ENCODE measurements around the gene CDKAL1. TPM values are rescaled to one million over a fixed set of nuclear protein-coding genes. Genes with fewer than 3 reads are reported as not detected.
A peak's percentile ranks its signal among the peaks of the same experiment; 100 is the strongest.
"Not testable (repeated sequence)": the region's sequence is repeated elsewhere in the genome, so short reads cannot be mapped to it uniquely, and the experiment has no call there.

CDKAL1 gene
- total RNA-seq, 1 donor from 2014 or later, result 11.8 TPM

- DNase-seq (ENCODE audit: low read depth), result peak; percentile 63
Observed at GRCh38 chr6:20827798-20828197, 293.5 kb downstream of the CDKAL1 start.

- DNase-seq (ENCODE audit: low read depth), result no peak
Observed at GRCh38 chr6:20830576-20830975, 296.3 kb downstream of the CDKAL1 start.

GRCh38 chr6:20831251-20831650, 297.0 kb downstream of the CDKAL1 start:
- not testable (repeated sequence) for DNase-seq (ENCODE audit: low read depth)

- no peak for DNase-seq (ENCODE audit: low read depth)
Observed at GRCh38 chr6:20833881-20834515, 299.7 kb downstream of the CDKAL1 start.

- DNase-seq (ENCODE audit: low read depth), result no peak
Observed at GRCh38 chr6:20835315-20836010, 301.2 kb downstream of the CDKAL1 start.

- DNase-seq (ENCODE audit: low read depth), result no peak
Observed at GRCh38 chr6:20837189-20837588, 302.9 kb downstream of the CDKAL1 start.

- DNase-seq (ENCODE audit: low read depth), result no peak
Observed at GRCh38 chr6:20838113-20838512, 303.9 kb downstream of the CDKAL1 start.

- DNase-seq (ENCODE audit: low read depth), result no peak
Observed at GRCh38 chr6:20839630-20840029, 305.4 kb downstream of the CDKAL1 start.

- peak; percentile 41 for DNase-seq (ENCODE audit: low read depth)
Observed at GRCh38 chr6:20840675-20841074, 306.4 kb downstream of the CDKAL1 start.

GRCh38 chr6:20841806-20842205, 307.5 kb downstream of the CDKAL1 start:
- DNase-seq (ENCODE audit: low read depth), result no peak

GRCh38 chr6:20845592-20845991, 311.3 kb downstream of the CDKAL1 start:
- no peak for DNase-seq (ENCODE audit: low read depth)

- no peak for DNase-seq (ENCODE audit: low read depth)
Observed at GRCh38 chr6:20846602-20847028, 312.4 kb downstream of the CDKAL1 start.

GRCh38 chr6:20847904-20848303, 313.6 kb downstream of the CDKAL1 start:
- no peak for DNase-seq (ENCODE audit: low read depth)

GRCh38 chr6:20850686-20851416, 316.6 kb downstream of the CDKAL1 start:
- DNase-seq (ENCODE audit: low read depth), result no peak

- DNase-seq (ENCODE audit: low read depth), result no peak
Observed at GRCh38 chr6:20851795-20852194, 317.5 kb downstream of the CDKAL1 start.

- DNase-seq (ENCODE audit: low read depth), result no peak
Observed at GRCh38 chr6:20853828-20854227, 319.6 kb downstream of the CDKAL1 start.

GRCh38 chr6:20856681-20857288, 322.5 kb downstream of the CDKAL1 start:
- no peak for DNase-seq (ENCODE audit: low read depth)

GRCh38 chr6:20861481-20861880, 327.2 kb downstream of the CDKAL1 start:
- DNase-seq (ENCODE audit: low read depth), result no peak

GRCh38 chr6:20866036-20866435, 331.8 kb downstream of the CDKAL1 start:
- no peak for DNase-seq (ENCODE audit: low read depth)

- no peak for DNase-seq (ENCODE audit: low read depth)
Observed at GRCh38 chr6:20866935-20867703, 332.9 kb downstream of the CDKAL1 start.

Data from myocyte (in vitro differentiated cells).